ENCODE data around the gene DCD.
A peak's percentile ranks its signal among the peaks of the same experiment; 100 is the strongest.

The DCD gene

DNA sequence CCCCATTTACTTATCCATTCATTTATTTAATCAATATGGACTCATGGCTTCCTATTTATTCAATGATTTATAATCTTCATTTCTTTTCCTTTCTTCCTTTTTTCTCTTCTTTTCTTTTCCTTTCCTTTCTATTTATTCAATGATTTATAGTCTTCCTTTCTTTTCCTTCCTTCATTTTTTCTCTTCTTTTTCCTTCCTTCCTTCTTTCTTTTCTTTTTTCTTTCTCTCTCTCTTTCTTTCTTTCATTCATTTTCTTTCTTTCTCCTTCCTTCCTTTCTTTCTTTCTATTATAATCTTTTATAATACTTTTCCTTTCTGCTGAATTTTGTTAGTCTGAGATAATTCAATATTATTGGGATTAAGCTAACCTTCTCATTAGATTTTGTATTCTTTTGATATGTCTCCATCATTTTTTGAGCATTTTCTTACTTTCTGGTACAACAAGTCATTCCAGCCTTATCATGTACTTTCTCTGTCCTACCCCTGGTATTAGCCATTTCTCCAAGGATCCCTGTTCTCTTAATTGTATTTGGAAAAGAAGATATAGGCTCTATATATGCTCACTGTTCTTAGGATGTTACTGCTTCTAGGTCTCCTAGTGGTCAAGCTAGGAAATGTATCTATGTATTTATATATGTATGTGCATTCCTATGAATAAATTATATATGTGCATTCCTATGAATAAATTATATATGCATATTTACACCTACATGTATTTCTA, 25.5 kb downstream of the DCD start:
- no peaks in the 10 kb centered on the region for H3K4me1 ChIP-seq
- H3K79me2 ChIP-seq: no peaks in the 10 kb centered on the region
- H3K4me2 ChIP-seq (ENCODE audit: low read length): no peak overlapping the region
- no peak overlapping the region for H3K9ac ChIP-seq
- no peak overlapping the region for H2AFZ ChIP-seq
- H3K36me3 ChIP-seq (ENCODE audit: control insufficient read depth, insufficient read depth, low read length): no peaks in the 10 kb centered on the region
- no peak overlapping the region for H3K27ac ChIP-seq
- no peak overlapping the region for H3K4me3 ChIP-seq (ENCODE audit: low read depth, low read length)
- TF ChIP-seq, protein P1, sequence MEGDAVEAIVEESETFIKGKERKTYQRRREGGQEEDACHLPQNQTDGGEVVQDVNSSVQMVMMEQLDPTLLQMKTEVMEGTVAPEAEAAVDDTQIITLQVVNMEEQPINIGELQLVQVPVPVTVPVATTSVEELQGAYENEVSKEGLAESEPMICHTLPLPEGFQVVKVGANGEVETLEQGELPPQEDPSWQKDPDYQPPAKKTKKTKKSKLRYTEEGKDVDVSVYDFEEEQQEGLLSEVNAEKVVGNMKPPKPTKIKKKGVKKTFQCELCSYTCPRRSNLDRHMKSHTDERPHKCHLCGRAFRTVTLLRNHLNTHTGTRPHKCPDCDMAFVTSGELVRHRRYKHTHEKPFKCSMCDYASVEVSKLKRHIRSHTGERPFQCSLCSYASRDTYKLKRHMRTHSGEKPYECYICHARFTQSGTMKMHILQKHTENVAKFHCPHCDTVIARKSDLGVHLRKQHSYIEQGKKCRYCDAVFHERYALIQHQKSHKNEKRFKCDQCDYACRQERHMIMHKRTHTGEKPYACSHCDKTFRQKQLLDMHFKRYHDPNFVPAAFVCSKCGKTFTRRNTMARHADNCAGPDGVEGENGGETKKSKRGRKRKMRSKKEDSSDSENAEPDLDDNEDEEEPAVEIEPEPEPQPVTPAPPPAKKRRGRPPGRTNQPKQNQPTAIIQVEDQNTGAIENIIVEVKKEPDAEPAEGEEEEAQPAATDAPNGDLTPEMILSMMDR (IDR thresholded peaks at IDR 0.05): no peak
- no peaks in the 10 kb centered on the region for H3K27me3 ChIP-seq (ENCODE audit: control insufficient read depth, insufficient read depth, low read length)
- H3K9me3 ChIP-seq (ENCODE audit: control insufficient read depth, low read length): no peaks in the 10 kb centered on the region

DNA sequence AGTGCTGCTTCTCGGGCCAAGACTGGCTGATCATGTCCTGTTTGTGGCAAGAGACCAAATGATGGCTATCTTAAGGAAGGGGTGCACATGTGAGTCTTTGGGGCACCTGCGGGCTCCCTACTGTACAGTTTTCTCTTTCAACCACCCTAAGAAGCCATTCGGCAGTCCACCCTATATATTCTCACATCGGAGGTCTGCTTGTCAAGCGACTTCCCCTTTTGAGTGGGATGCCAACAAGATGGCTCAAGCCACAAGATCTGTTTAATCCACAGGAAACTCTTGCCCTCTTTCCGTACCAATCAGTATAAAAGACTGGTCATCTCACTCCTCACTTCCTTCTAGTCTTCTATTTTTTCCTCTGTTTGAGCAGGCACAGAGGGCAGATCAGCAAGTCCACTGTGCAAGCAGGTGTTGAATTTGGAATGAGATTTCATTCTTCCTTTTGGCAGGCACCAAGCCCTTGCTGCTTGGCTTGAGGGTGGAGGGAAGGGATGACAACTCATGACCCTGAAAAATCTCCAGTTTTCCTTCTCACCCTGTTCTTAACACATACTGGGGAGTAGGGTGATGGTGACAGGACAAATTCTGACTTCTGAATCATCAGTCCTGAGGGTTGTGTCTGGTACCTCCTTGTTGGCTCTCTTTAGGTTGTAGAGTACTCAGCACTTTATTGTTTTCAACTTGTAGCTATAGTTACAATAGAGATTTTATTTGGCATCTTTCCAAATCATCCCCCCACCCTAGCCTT, 31.1 kb downstream of the DCD start:
- H3K4me1 ChIP-seq: peaks cover 24% of the 10 kb centered on the region
- no peaks in the 10 kb centered on the region for H3K36me3 ChIP-seq (ENCODE audit: control insufficient read depth, insufficient read depth, low read length)
- no peaks in the 10 kb centered on the region for H3K79me2 ChIP-seq
- H3K27ac ChIP-seq: no peak overlapping the region
- H3K4me2 ChIP-seq (ENCODE audit: low read length): peak overlapping the region; percentile 3
- TF ChIP-seq, protein P1 (IDR thresholded peaks at IDR 0.05): no peak
- H3K4me3 ChIP-seq (ENCODE audit: low read depth, low read length): no peak overlapping the region
- H3K9ac ChIP-seq: no peak overlapping the region
- no peaks in the 10 kb centered on the region for H3K27me3 ChIP-seq (ENCODE audit: control insufficient read depth, insufficient read depth, low read length)
- no peaks in the 10 kb centered on the region for H3K9me3 ChIP-seq (ENCODE audit: control insufficient read depth, low read length)
- no peak overlapping the region for H2AFZ ChIP-seq

- H3K4me2 ChIP-seq (ENCODE audit: low read length): no peak overlapping the region
- H2AFZ ChIP-seq: no peak overlapping the region
- TF ChIP-seq, protein P1 (IDR thresholded peaks at IDR 0.05): no peak
- H3K4me1 ChIP-seq: peaks cover 30% of the 10 kb centered on the region
- H3K79me2 ChIP-seq: no peaks in the 10 kb centered on the region
- H3K27ac ChIP-seq: no peak overlapping the region
- H3K36me3 ChIP-seq (ENCODE audit: control insufficient read depth, insufficient read depth, low read length): no peaks in the 10 kb centered on the region
- H3K9me3 ChIP-seq (ENCODE audit: control insufficient read depth, low read length): no peaks in the 10 kb centered on the region
- H3K27me3 ChIP-seq (ENCODE audit: control insufficient read depth, insufficient read depth, low read length): no peaks in the 10 kb centered on the region
- H3K4me3 ChIP-seq (ENCODE audit: low read depth, low read length): no peak overlapping the region
- H3K9ac ChIP-seq: no peak overlapping the region
Measured at GRCh38 chr12:54612225-54612750, 35.9 kb downstream of the DCD start.

GRCh38 chr12:54611715-54612149, 36.4 kb downstream of the DCD start:
- TF ChIP-seq, protein P1 (IDR thresholded peaks at IDR 0.05): no peak
- peaks cover 24% of the 10 kb centered on the region for H3K4me1 ChIP-seq

More at GRCh38 chr12:54611715-54612149, 36.4 kb downstream of the DCD start:
- Histone ChIP-seq H3K79me2 (no peaks in the 10 kb centered on the region), H3K27ac (no peak overlapping the region), H3K4me2 (ENCODE audit: low read length) (no peak overlapping the region), H3K4me3 (ENCODE audit: low read depth, low read length) (no peak overlapping the region), H2AFZ (no peak overlapping the region), H3K27me3 (ENCODE audit: control insufficient read depth, insufficient read depth, low read length) (no peaks in the 10 kb centered on the region), H3K9me3 (ENCODE audit: control insufficient read depth, low read length) (no peaks in the 10 kb centered on the region), H3K36me3 (ENCODE audit: control insufficient read depth, insufficient read depth, low read length) (no peaks in the 10 kb centered on the region), H3K9ac (no peak overlapping the region)
